ENCODE data around the gene SF3B5.
A peak's percentile ranks its signal among the peaks of the same experiment; 100 is the strongest.
"Not testable (repeated sequence)": the region's sequence is repeated elsewhere in the genome, so short reads cannot be mapped to it uniquely, and the experiment has no call there.

SF3B5 gene

GRCh38 chr6:144104898-144105487 is 9.6 kb upstream of the SF3B5 start:
- peak; percentile 53 for DNase-seq (ENCODE audit: low spot score)

GRCh38 chr6:144104488-144104887 is 9.1 kb upstream of the SF3B5 start:
- no peak for DNase-seq (ENCODE audit: low spot score)

- DNase-seq (ENCODE audit: low spot score), result no peak
These were observed 7.7 kb upstream of the SF3B5 start for GRCh38 chr6:144103026-144103563.

GRCh38 chr6:144098993-144099392 is 3.6 kb upstream of the SF3B5 start:
- DNase-seq (ENCODE audit: low spot score), result no peak

- peak; percentile 16 for DNase-seq (ENCODE audit: low spot score)
These were observed 641 bp downstream of the SF3B5 start for GRCh38 chr6:144094731-144095133.

- DNase-seq (ENCODE audit: low spot score), result no peak
These were observed 1.7 kb downstream of the SF3B5 start for GRCh38 chr6:144093658-144094057.

- DNase-seq (ENCODE audit: low spot score), result no peak
These were observed 2.1 kb downstream of the SF3B5 start for GRCh38 chr6:144093236-144093635.

GRCh38 chr6:144090384-144090783 is 5.0 kb downstream of the SF3B5 start:
- no peak for DNase-seq (ENCODE audit: low spot score)

GRCh38 chr6:144087789-144088426 is 7.5 kb downstream of the SF3B5 start:
- DNase-seq (ENCODE audit: low spot score), result no peak

- DNase-seq (ENCODE audit: low spot score), result no peak
These were observed 8.4 kb downstream of the SF3B5 start for GRCh38 chr6:144086959-144087358.

GRCh38 chr6:144083172-144083571 is 12.2 kb downstream of the SF3B5 start:
- no peak for DNase-seq (ENCODE audit: low spot score)

GRCh38 chr6:144082412-144082811 is 13.0 kb downstream of the SF3B5 start:
- not testable (repeated sequence) for DNase-seq (ENCODE audit: low spot score)

GRCh38 chr6:144077871-144078270 is 17.5 kb downstream of the SF3B5 start:
- DNase-seq (ENCODE audit: low spot score), result no peak

- no peak for DNase-seq (ENCODE audit: low spot score)
These were observed 19.5 kb downstream of the SF3B5 start for GRCh38 chr6:144075875-144076274.

GRCh38 chr6:144075187-144075586 is 20.2 kb downstream of the SF3B5 start:
- no peak for DNase-seq (ENCODE audit: low spot score)

- DNase-seq (ENCODE audit: low spot score), result no peak
These were observed 22.3 kb downstream of the SF3B5 start for GRCh38 chr6:144073024-144073423.

- DNase-seq (ENCODE audit: low spot score), result no peak
These were observed 25.9 kb downstream of the SF3B5 start for GRCh38 chr6:144069506-144069905.

GRCh38 chr6:144068794-144069193 is 26.6 kb downstream of the SF3B5 start:
- no peak for DNase-seq (ENCODE audit: low spot score)

- DNase-seq (ENCODE audit: low spot score), result no peak
These were observed 28.5 kb downstream of the SF3B5 start for GRCh38 chr6:144066741-144067484.

GRCh38 chr6:144066255-144066654 is 29.1 kb downstream of the SF3B5 start:
- no peak for DNase-seq (ENCODE audit: low spot score)

- DNase-seq (ENCODE audit: low spot score), result no peak
These were observed 30.1 kb downstream of the SF3B5 start for GRCh38 chr6:144065213-144065660.

- peak; percentile 21 for DNase-seq (ENCODE audit: low spot score)
These were observed 30.8 kb downstream of the SF3B5 start for GRCh38 chr6:144064402-144065212.
